ENCODE data around the gene ZC3H10.

GRCh38 chr12:56086608-56087007 lies 31.5 kb upstream of the ZC3H10 start:
- TF ChIP-seq CTCF (IDR thresholded peaks at IDR 0.05; ENCODE audit: low read depth, low read length, missing input control) (no peak), REST (IDR thresholded peaks at IDR 0.05) (no peak), FOXA1 (IDR thresholded peaks at IDR 0.05) (no peak), ZBTB33 (IDR thresholded peaks at IDR 0.05) (no peak), YY1 (IDR thresholded peaks at IDR 0.05) (no peak), TAF1 (conservative IDR thresholded peaks at IDR 0.05) (no peak)

Measured in liver (tissue), 3 donors.